ENCODE results near the gene NPTX2. TPM values are rescaled to one million over a fixed set of nuclear protein-coding genes. Genes with fewer than 3 reads are reported as not detected.

Gene NPTX2
- total RNA-seq, 1 donor from 2014 or later = 2.1 TPM

GRCh38 chr7:98603399-98603788, 13.7 kb upstream of the NPTX2 start:
- intact Hi-C loops (cut with DNase I) = no loop called here
- Histone ChIP-seq H3K36me3 (no peaks in the 10 kb centered on the region), H3K27me3 (no peaks in the 10 kb centered on the region), H3K4me1 (no peaks in the 10 kb centered on the region), H3K9me3 (no peaks in the 10 kb centered on the region), H3K4me3 (no peak overlapping the region), H3K27ac (no peak overlapping the region)
- DNase-seq (no peak), ATAC-seq (no peak)
- TF ChIP-seq CTCF (IDR thresholded peaks at IDR 0.05) = no peak

GRCh38 chr7:98613601-98614425, 3.3 kb upstream of the NPTX2 start:
- TF ChIP-seq CTCF (IDR thresholded peaks at IDR 0.05) = no peak
- Histone ChIP-seq H3K36me3 (no peaks in the 10 kb centered on the region), H3K27me3 (peaks cover 42% of the 10 kb centered on the region), H3K4me3 (no peak overlapping the region), H3K27ac (no peak overlapping the region), H3K9me3 (no peaks in the 10 kb centered on the region), H3K4me1 (peaks cover 7% of the 10 kb centered on the region)
- DNase-seq (no peak), ATAC-seq (no peak)
- intact Hi-C loops (cut with DNase I) = no loop called here

GRCh38 chr7:98616381-98617050, 569 bp upstream of the NPTX2 start:
- TF ChIP-seq CTCF (IDR thresholded peaks at IDR 0.05) = no peak
- intact Hi-C loops (cut with DNase I) = no loop called here
- no peak for ATAC-seq
- Histone ChIP-seq H3K9me3 (no peaks in the 10 kb centered on the region), H3K4me3 (peak overlapping the region; percentile 10), H3K4me1 (peaks cover 7% of the 10 kb centered on the region), H3K27ac (no peak overlapping the region), H3K27me3 (peaks cover 59% of the 10 kb centered on the region), H3K36me3 (no peaks in the 10 kb centered on the region)
- DNase-seq = no peak

GRCh38 chr7:98617960-98618418, 904 bp downstream of the NPTX2 start:
- Histone ChIP-seq H3K9me3 (no peaks in the 10 kb centered on the region), H3K4me1 (peaks cover 7% of the 10 kb centered on the region), H3K27ac (no peak overlapping the region), H3K27me3 (peaks cover 55% of the 10 kb centered on the region), H3K36me3 (no peaks in the 10 kb centered on the region), H3K4me3 (no peak overlapping the region)
- TF ChIP-seq CTCF (IDR thresholded peaks at IDR 0.05) = no peak
- intact Hi-C loops (cut with DNase I) = no loop called here
- ATAC-seq (no peak), DNase-seq (no peak)

GRCh38 chr7:98618786-98619185, 1.7 kb downstream of the NPTX2 start:
- Histone ChIP-seq H3K27ac (no peak overlapping the region), H3K27me3 (peaks cover 54% of the 10 kb centered on the region), H3K4me3 (no peak overlapping the region), H3K4me1 (peaks cover 7% of the 10 kb centered on the region), H3K36me3 (no peaks in the 10 kb centered on the region), H3K9me3 (no peaks in the 10 kb centered on the region)
- intact Hi-C loops (cut with DNase I) = no loop called here
- no peak for TF ChIP-seq CTCF (IDR thresholded peaks at IDR 0.05)
- DNase-seq (no peak), ATAC-seq (no peak)

All from upper lobe of right lung (tissue), 1 donor.